Measurements from ENCODE around the gene ARID2. TPM values are rescaled to one million over a fixed set of nuclear protein-coding genes. Genes with fewer than 3 reads are reported as not detected.

Gene ARID2
- total and polyA plus RNA-seq, 9 of the 15 experiments (the other 6 are each of a cell fraction or from before 2014, with no cell fraction given): 13.4 to 41.6 (median 29.4) TPM

GRCh38 chr12:45728630-45729232 is 775 bp upstream of the ARID2 start (continued):
- TF ChIP-seq GTF3C2 (IDR thresholded peaks at IDR 0.05; ENCODE audit: borderline replicate concordance, extremely low read depth, insufficient read length) (no peak), MIER1 (IDR thresholded peaks at IDR 0.05; ENCODE audit: low read depth) (no peak), AFF1 (IDR thresholded peaks at IDR 0.05; ENCODE audit: low read depth in 1 of 2, partially characterized antibody in 2 of 2) (peak in 1 of 2 experiments; percentile 59), ZNF217 (CRISPR knock-in tag; IDR thresholded peaks at IDR 0.05) (no peak), TARDBP (IDR thresholded peaks at IDR 0.05) (peak; percentile 88; the same call in 1 of the 2 replicates), ZNF764 (CRISPR knock-in tag; IDR thresholded peaks at IDR 0.05; ENCODE audit: low read depth) (no peak), TEAD4 (IDR thresholded peaks at IDR 0.05; ENCODE audit: low read length) (no peak; the same call in 1 of the 2 replicates), TEAD4 (CRISPR knock-in tag; IDR thresholded peaks at IDR 0.05; ENCODE audit: borderline replicate concordance) (no peak), GMEB1 (CRISPR knock-in tag; IDR thresholded peaks at IDR 0.05) (0 out of 2 replicates have a peak, but pooled peaks have one; percentile 15), ESRRA (IDR thresholded peaks at IDR 0.05; ENCODE audit: borderline replicate concordance, low read depth) (peak; percentile 86; the same call in 1 of the 2 replicates), ZBTB7A (IDR thresholded peaks at IDR 0.05; ENCODE audit: borderline replicate concordance, control insufficient read depth, low read depth, low read length) (peak; percentile 82), TCF7 (IDR thresholded peaks at IDR 0.05; ENCODE audit: borderline replicate concordance) (no peak)
- TF ChIP-seq, protein P1, sequence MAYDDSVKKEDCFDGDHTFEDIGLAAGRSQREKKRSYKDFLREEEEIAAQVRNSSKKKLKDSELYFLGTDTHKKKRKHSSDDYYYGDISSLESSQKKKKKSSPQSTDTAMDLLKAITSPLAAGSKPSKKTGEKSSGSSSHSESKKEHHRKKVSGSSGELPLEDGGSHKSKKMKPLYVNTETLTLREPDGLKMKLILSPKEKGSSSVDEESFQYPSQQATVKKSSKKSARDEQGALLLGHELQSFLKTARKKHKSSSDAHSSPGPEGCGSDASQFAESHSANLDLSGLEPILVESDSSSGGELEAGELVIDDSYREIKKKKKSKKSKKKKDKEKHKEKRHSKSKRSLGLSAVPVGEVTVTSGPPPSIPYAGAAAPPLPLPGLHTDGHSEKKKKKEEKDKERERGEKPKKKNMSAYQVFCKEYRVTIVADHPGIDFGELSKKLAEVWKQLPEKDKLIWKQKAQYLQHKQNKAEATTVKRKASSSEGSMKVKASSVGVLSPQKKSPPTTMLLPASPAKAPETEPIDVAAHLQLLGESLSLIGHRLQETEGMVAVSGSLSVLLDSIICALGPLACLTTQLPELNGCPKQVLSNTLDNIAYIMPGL (CRISPR knock-in tag; IDR thresholded peaks at IDR 0.05): peak; percentile 71; the same call in 1 of the 2 replicates
- TF ChIP-seq, protein P2, sequence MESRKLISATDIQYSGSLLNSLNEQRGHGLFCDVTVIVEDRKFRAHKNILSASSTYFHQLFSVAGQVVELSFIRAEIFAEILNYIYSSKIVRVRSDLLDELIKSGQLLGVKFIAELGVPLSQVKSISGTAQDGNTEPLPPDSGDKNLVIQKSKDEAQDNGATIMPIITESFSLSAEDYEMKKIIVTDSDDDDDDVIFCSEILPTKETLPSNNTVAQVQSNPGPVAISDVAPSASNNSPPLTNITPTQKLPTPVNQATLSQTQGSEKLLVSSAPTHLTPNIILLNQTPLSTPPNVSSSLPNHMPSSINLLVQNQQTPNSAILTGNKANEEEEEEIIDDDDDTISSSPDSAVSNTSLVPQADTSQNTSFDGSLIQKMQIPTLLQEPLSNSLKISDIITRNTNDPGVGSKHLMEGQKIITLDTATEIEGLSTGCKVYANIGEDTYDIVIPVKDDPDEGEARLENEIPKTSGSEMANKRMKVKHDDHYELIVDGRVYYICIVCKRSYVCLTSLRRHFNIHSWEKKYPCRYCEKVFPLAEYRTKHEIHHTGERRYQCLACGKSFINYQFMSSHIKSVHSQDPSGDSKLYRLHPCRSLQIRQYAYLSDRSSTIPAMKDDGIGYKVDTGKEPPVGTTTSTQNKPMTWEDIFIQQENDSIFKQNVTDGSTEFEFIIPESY (CRISPR knock-in tag; IDR thresholded peaks at IDR 0.05): peak; percentile 67
